GM21529 (cell line): ENCODE results near the gene DTD1.

Experiments used
- ATAC-seq: cut with Tn5 transposase; IDR thresholded peaks from one replicate; pipeline ENCODE4 v1.9.1; 2021; ENCODE audit not compliant: unreplicated experiment

DTD1 gene

GRCh38 chr20:18662279-18663040 is 74.6 kb downstream of the DTD1 start:
- ATAC-seq, result peak; percentile 69

DNA sequence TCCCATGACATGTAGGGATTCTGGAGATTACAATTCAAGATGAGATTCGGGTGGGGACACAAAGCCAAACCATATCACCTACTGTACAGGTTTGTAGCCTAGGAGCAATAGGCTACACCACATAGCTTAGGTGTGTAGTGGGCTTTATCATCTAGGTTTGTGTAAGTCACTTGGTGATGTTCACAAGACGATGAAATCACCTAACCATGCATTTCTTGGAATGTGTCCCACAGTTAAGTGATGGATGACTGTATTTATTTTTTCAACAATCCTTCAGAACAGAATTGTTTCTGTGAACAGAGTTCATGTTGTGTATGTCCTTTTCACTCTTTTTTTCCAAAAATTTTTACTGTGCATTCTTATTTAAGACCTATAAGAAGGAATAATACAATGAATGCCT is 76.1 kb downstream of the DTD1 start:
- no peak for ATAC-seq

- no peak for ATAC-seq
These were observed 77.3 kb downstream of the DTD1 start for GRCh38 chr20:18665135-18665534.

DNA sequence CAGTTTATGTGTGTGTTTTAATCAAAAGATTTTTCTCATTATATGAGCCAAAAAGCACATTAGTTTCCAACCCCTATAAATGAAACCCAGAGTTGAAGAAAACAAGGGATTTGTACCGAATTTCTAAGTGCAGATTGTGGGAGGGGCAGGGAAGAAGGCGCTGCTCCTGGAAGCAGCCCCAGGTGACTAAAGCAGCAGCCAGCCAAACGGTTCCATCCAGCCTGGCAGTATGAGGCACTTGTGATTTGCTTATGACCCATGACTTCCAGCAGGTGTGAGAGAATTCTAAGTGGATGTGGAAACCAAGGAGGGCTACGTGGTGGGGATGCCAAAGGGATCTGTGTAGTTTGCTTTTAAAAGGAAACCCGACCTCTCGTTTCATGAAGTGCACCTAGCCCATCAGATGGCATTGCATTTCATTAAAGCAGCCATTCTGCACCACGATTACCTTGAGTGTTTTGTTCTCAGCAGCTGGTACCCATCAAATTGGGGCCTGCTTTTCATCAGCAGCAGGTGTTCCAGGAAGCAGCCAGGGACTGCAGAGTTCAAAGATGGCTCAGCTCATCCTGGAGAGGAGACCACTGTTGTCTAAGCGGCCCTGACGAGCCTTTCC is 79.1 kb downstream of the DTD1 start:
- ATAC-seq, result no peak

DNA sequence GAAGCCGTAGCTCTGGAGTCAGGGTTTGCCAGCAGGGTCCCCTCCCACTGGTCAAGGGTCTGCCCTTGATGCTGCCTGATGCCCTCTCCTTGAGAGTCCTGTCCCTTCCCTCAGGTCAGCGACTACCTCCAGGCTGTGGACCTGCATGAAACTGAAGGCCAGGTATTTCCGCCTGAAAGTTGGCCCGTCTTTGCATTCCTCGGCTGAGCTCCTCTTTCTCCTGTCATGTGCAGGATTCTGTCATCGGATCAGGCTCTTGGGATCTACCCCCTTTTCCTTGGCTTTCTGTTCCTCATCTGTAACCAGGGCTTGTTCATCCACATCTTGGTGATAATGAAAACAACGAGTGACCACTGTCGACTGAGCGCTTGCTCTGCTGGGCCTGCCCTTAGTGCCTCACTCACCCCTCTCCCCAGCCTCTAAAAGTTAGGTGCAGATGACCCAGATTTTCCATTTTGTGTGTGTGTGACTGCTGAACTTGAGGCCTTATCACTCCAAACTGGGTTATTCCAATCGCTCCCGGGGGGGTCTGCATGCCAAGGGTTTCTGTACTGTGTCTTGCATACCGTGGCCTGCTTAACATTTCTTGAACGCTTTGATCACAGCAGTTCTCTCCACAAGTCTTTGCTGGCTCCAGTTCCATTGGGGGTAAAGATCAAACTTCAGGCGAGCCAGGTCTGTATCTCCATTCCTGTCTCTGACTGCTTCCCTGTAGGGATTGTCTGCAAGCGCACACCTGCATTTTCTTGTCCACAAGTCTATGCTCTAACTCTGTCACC is 81.6 kb downstream of the DTD1 start:
- ATAC-seq, result no peak

DNA sequence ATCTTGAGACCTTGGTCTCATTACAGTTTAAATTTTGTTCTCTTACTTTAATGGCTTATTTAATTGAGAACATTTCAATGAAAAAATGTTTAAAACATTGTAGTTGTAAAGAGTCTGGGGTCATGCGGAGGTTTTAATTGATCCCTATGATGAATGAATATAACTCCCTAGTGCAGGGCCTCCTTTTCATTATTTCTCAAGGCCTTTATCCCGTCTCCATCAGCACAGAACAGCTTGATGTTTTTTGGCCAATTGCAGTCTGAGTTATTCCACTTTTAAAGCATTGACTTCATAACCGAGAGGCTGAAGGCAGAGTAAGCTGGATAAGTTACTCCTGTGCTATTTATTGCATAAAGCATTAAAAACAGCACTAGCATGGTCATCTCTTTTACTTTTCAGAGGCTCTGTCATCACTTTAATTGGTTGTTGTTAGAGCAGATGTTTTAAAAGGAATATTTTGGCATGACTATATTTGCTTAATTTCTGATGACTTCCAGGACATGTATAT is 83.4 kb downstream of the DTD1 start:
- no peak for ATAC-seq

GRCh38 chr20:18672834-18673233 is 85.0 kb downstream of the DTD1 start:
- ATAC-seq, result no peak

GRCh38 chr20:18676396-18676795 is 88.5 kb downstream of the DTD1 start:
- ATAC-seq, result no peak

GRCh38 chr20:18677126-18677525 is 89.3 kb downstream of the DTD1 start:
- ATAC-seq, result no peak

GRCh38 chr20:18678549-18679419 is 90.9 kb downstream of the DTD1 start:
- no peak for ATAC-seq

DNA sequence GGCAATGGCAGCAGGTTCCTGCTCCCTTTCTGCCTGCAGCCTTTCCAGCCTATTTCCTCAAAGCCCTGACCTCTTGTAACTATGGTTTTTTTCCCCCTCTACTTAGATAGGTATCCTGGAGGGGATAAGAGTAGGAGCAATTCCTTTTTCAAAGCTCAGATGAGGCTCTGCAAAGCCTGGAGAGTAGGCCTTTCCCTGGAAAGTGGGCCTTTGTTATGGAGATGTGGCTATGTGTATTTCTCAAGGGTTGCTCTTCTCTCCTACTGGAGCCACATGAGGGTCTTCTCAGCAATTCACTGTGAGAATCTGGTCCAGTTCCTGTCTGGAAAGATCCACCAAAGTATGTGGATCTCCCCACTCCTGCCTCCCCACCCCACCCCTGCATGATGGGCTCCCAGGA is 96.0 kb downstream of the DTD1 start:
- ATAC-seq, result no peak

DNA sequence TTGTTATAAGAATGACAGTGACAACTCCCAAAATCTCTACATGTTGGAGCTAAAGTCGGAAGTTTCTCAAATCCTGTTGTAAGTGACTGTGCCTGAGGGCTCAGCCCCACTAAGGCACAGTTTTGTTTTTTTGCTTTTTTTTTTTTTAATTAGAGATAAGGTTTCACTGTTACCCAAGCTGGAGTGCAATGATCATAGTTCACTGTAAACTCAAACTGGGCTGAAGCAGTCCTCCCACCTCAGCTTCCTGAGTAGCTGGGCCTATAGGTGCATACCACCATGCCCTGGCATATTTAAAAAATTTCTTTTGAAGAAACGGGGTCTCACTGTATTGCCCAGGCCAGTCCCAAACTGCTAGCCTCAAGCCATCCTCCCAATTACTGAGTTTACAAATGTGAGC is 96.9 kb downstream of the DTD1 start:
- no peak for ATAC-seq

DNA sequence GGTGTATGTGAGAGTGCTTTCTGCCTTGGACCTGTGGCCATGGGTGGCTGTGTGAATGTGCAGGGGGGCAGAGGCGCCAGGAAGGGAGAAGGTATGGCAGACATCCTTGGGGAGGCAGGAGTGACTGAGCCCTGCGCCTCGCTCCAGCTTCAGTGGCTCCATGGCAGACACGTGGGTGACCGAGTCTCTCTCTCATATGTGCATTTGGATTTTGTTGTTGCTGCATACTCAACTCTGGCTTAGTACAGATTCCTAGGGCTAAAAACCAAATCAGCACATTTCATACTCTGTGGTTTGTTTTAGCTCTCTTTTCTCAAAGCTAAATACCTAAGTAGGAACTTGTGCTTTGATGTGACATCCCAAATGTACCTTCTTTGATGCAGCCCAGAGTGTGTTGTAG is 97.6 kb downstream of the DTD1 start:
- ATAC-seq, result no peak

DNA sequence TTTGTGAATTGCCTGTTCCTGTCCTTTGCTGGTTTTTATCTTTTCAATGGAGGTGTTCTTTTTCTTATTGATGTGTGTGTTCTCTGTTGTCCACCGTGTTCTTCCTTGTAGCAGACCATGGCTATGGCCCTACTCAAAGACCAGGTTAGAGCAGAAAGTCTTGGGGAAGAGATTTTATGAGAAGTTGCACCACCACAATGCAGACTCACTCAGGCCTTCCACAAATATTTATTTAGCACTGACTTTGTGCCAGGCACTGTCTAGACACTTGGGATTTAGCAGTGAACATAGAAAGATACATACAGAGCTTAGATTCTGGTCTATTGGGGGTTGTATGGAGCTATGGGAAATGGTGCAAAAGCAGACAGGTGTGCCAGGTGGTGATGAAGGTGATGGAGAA is 98.8 kb downstream of the DTD1 start:
- ATAC-seq, result no peak

DNA sequence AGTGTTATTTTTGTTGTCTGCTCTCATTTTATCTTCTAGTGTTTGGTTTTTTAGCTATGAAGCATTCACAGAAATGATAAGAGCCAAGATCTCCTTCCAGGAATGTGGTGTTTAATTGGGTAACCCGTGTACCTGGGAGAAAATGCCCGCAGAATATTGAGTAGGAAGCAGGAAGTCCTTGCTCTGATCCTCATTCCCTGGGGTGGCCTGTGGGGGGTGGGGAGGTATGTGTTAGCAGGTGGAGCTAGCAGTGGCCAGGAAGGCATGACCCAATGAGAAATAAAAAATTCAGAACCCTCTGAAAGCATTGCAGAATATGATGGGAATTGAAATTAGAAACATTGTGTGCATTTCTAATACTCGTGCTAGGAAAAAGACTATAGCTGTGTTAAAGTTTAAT is 100.8 kb downstream of the DTD1 start:
- no peak for ATAC-seq

DNA sequence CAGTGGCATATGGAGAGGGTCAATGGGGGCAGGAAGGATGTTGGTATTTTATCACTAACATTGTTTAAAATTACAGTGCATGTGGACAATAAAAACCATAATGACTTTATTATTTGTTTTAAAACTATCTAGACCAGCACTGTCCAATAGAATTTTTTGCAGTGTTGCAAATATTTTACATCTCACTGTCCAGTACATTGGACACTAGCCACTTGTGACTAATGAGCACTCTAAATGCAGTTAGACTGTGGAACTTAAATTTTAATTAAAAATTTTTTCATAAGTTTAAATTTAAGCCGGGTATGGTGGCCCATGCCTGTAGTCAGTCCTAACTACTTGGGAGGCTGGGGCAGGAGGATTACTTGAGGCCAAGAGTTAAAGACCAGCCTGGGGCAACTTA is 101.7 kb downstream of the DTD1 start:
- no peak for ATAC-seq

DNA sequence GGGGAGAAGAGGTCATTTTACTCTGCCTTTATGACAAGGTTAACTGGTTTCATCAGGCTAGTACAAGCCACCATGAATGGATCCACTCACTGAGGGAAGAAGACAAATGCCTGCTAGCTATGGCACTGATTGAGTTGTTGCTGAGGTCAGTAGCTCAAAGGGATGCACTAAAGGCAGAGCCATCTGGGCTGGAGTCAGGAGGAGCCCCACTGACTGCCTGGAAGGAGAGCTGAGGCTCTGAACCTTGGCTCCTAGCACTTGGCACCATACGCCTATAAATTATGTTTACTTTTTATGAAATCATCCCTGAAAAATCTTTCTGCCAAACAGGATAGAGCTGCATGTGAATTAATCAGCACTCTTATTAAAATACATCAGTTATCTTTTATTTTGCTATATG is 104.6 kb downstream of the DTD1 start:
- ATAC-seq, result no peak

GRCh38 chr20:18694071-18694470 is 106.2 kb downstream of the DTD1 start:
- no peak for ATAC-seq

- no peak for ATAC-seq
These were observed 107.3 kb downstream of the DTD1 start for GRCh38 chr20:18695175-18695574.

- no peak for ATAC-seq
These were observed 111.0 kb downstream of the DTD1 start for GRCh38 chr20:18698735-18699380.
